ENCODE data around the gene HMMR.

Gene HMMR

DNA sequence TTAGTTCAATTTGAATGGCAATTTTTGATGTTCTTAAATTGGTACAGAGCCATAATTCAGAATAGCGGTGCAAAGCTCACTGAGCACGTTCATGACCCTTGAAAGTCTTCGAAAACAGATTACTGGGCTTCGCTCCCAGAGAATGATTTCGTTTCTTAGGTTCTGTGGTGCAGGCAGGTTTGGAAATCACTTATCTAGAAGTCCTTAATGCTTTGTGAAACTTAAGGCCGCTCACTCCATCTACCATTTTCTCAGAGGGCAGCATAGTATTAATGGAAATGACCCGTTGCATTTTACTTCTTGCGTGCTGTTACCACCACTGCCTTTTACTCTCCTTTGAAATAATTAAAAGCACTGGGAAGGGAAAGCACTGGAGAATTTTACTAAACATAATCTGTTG is 42.1 kb downstream of the HMMR start:
- no peak overlapping the region for H3K27ac ChIP-seq
- TF ChIP-seq CTCF (conservative IDR thresholded peaks at IDR 0.05) = no peak

- no peak for TF ChIP-seq CTCF (conservative IDR thresholded peaks at IDR 0.05)
- H3K27ac ChIP-seq = no peak overlapping the region
Measured at GRCh38 chr5:163503106-163504078, 43.0 kb downstream of the HMMR start.

DNA sequence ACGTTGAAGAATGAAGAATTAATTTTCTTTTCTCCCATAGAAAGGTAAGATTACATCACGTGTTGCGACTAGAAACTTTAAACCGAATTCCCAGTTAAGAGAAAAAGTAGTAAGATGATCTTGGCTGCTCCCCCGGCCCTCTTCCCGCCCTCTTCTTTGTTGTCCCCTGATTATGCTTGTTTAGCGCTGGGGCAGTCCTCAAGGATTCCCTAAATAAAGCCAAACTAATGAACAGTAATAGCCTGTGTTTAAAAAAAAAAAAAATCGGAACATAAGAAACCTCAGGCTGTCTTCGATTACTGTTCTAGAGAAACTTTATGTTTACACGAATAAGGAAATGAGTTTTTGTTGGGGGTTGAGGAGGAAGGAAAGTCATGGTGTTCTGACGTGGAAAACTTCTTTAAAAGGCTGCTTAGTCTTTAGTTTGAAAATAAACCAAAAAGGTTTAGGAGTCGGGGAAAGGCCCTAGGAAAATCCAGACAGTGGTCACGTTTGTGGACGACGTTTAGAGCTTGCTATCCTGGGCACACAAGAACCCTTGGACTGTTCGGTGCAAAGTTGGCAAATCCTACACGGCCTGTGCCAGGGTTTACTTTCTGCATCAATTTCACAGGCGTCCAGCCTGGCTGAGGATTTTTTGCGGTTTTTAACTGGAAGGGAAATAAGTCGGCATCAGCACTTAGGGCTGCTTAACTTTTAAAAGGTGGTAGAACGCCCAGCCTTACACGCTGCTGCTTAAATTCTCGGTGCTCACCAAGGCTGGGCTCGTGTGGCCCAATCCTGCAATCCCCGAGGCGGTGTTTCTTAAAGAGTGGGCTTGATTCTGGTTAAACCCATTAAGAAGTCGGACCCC is 43.9 kb downstream of the HMMR start:
- no peak for TF ChIP-seq CTCF (conservative IDR thresholded peaks at IDR 0.05)
- peak overlapping the region; percentile 87 for H3K27ac ChIP-seq

DNA sequence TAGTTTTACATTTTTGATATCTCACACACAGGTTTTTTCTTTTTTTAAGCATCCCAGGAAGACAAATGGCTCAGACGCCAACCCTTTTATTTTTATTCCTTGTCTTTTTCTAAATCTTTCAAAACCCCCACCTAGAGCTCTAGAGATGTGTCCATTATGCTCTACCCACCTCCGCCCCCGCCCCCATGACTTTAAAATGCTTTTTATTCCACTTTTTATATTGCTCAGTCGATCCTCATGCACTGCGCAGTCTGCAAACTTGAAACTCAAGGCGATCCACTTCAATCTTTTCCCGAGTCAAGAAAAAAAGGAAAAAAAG is 44.6 kb downstream of the HMMR start:
- peak overlapping the region; percentile 87 for H3K27ac ChIP-seq

DNA sequence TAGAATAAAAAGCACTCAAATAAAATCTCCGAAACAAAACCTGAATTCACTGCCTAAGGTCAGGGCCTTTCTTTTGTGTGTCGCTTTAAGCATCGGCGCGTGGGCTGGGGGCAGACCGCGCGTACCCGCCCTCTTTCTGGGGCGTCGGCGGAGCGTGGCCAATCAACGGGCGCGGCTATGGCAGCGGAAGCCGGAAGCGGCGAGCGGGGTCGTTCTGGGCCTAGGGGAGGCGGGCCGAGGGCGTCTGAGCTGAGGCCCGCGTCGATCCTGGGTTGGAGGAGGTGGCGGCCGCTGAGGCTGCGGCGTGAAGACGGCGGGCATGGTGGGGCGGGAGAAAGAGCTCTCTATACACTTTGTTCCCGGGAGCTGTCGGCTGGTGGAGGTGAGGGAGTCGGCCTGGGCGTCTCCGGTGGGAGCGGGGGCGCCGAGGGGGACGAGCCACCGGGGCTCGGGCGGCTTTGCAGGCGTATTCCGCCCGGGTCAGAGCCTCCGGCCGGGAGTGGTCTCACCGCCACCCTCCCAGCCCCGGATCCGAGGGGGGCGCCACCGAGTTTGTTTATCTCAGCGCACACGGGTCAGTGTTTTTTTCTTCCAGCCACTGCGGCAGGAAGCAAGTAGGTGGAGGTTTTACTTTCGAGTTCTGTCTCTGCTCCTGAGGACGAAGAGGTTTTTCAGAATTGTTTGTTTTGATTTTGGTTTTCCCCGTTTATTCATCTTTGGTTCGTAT is 45.1 kb downstream of the HMMR start, which contains the start of gene MAT2B:
Gene MAT2B (plus strand): TSS at position 252 of the 727 bp plus-strand sequence. CDS start 68 bp downstream, at position 320.
- H3K27ac ChIP-seq = peak within 1 kb of the TSS; percentile 87
- TF ChIP-seq CTCF (conservative IDR thresholded peaks at IDR 0.05) = peak; percentile 68

More for the DNA sequence above, 44.6 kb downstream of the HMMR start:
- TF ChIP-seq CTCF (conservative IDR thresholded peaks at IDR 0.05) = no peak

DNA sequence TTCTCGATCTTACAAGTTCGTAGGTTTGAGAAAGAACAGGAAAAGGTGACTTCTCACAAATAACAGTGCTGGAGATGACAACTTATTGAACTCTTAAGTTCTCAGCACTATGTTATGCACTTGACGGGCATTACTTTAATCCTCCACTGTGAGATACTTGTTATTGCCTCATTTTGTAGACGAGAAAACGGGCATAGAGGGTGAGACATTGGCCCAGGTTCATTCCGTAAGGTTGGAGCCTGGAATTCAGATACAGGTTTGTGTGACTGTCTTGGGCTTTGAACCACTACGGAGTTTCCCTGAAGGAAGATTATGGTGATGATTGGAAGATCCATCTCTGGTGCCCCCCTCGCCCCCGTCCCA is 45.6 kb downstream of the HMMR start:
- peak; percentile 9 for TF ChIP-seq CTCF (conservative IDR thresholded peaks at IDR 0.05)
- peak overlapping the region; percentile 87 for H3K27ac ChIP-seq

Measured in VCaP (cell line).